IMR-90 (cell line): Measurements from ENCODE around the gene LYPD3. TPM values are rescaled to one million over a fixed set of nuclear protein-coding genes. Genes with fewer than 3 reads are reported as not detected.

Experiments used
- ATAC-seq: fragments of 200-7000 bp; cut with Tn5 transposase; 2 replicates; pipeline ENCODE4 v1.9.1; 2020; ENCODE audit warnings: low read depth, mild to moderate bottlenecking, moderate library complexity
- BruUV-seq: library from RNA; stranded (reverse); fragments of 400-500 nt; replicated peaks from 2 replicates; lab custom pipeline; 2021; lab: Mats Ljungman, UMichigan
- CTCF ChIA-PET: fragments of 300-600 bp; formaldehyde crosslinking; extraction: SDS; loops from one replicate; lab custom pipeline; 2021; ENCODE audit warnings: antibody characterized with exemption; lab: Yijun Ruan, JAX
- POLR2A ChIA-PET: fragments of 300-600 bp; sonication (Branson Sonifier 250); formaldehyde crosslinking; loops from one replicate; lab custom pipeline; 2022; ENCODE audit warnings: antibody characterized with exemption; ENCODE audit not compliant: unreplicated experiment; lab: Charles Lee
- DNase-seq: peaks from one replicate; pipeline ENCODE4 v3.0.0; 2013
- H2AFZ ChIP-seq: replicated peaks from 2 replicates; pipeline ENCODE3; 2013; ENCODE audit warnings: low read length, mild to moderate bottlenecking; ENCODE audit not compliant: poor library complexity
- H2AK5ac ChIP-seq: 2 replicates; pipeline ENCODE4 v1.6.1; 2013; ENCODE audit warnings: low read depth, low read length, inconsistent platforms
- H2AK9ac ChIP-seq: replicated peaks from 2 replicates; pipeline ENCODE3; 2013; ENCODE audit warnings: mild to moderate bottlenecking, low read depth, low read length, moderate library complexity; ENCODE audit not compliant: poor library complexity
- H2BK120ac ChIP-seq: 2 replicates; pipeline ENCODE4 v1.6.1; 2013; ENCODE audit warnings: low read depth, low read length, inconsistent platforms
- H2BK15ac ChIP-seq: 3 replicates; pipeline ENCODE4 v1.6.1; 2013; ENCODE audit warnings: low read depth, low read length, inconsistent platforms
- H2BK20ac ChIP-seq: 2 replicates; pipeline ENCODE4 v1.6.1; 2013; ENCODE audit warnings: low read depth, mild to moderate bottlenecking, inconsistent platforms, low read length, moderate library complexity
- H2BK5ac ChIP-seq: 2 replicates; pipeline ENCODE4 v1.6.1; 2013; ENCODE audit warnings: mild to moderate bottlenecking, low read depth, low read length, inconsistent platforms; ENCODE audit not compliant: poor library complexity, severe bottlenecking
- H3K14ac ChIP-seq: replicated peaks from 2 replicates; pipeline ENCODE4 v1.6.1; 2013; ENCODE audit warnings: low read depth, low read length, inconsistent platforms
- H3K18ac ChIP-seq: 2 replicates; pipeline ENCODE4 v1.6.1; 2013; ENCODE audit warnings: low read depth, low read length, control low read depth
- H3K23ac ChIP-seq: 2 replicates; pipeline ENCODE4 v1.6.1; 2013; ENCODE audit warnings: low read depth, low read length, inconsistent platforms
- H3K27ac ChIP-seq: 2 replicates; pipeline ENCODE4 v1.5.1; 2013; ENCODE audit warnings: mild to moderate bottlenecking, control low read depth, low read length; ENCODE audit not compliant: insufficient read depth
- H3K27me3 ChIP-seq: 2 replicates; pipeline ENCODE4 v1.6.1; 2013; ENCODE audit warnings: low read length; ENCODE audit not compliant: control insufficient read depth, insufficient read depth
- H3K36me3 ChIP-seq: 2 replicates; pipeline ENCODE4 v1.6.1; 2013; ENCODE audit warnings: low read length, mixed read lengths; ENCODE audit not compliant: control insufficient read depth, insufficient read depth
- H3K4ac ChIP-seq: 2 replicates; pipeline ENCODE4 v1.6.1; 2013; ENCODE audit warnings: low read depth, low read length, inconsistent platforms
- H3K4me1 ChIP-seq: 2 replicates; pipeline ENCODE4 v1.6.1; 2013; ENCODE audit warnings: low read length, mixed read lengths; ENCODE audit not compliant: control insufficient read depth, insufficient read depth
- H3K4me2 ChIP-seq: 2 replicates; pipeline ENCODE4 v1.6.1; 2013; ENCODE audit warnings: low read depth, mild to moderate bottlenecking, control low read depth, low read length, moderate library complexity
- H3K4me3 ChIP-seq: 2 replicates; pipeline ENCODE4 v1.5.1; 2013; ENCODE audit warnings: low read depth, mild to moderate bottlenecking, control low read depth, low read length, moderate library complexity; ENCODE audit not compliant: insufficient read depth
- H3K56ac ChIP-seq: 2 replicates; pipeline ENCODE4 v1.6.1; 2013; ENCODE audit warnings: low read length, inconsistent platforms; ENCODE audit not compliant: insufficient read depth; ENCODE audit errors: extremely low read depth
- H3K79me1 ChIP-seq, 2 experiments: 2 replicates each; pipeline ENCODE4 v1.6.1; 2013; ENCODE audit warnings: low read length in 2 of 2, inconsistent platforms in 1 of 2, low read depth in 1 of 2
- H3K9ac ChIP-seq: 2 replicates; pipeline ENCODE4 v1.6.1; 2013; ENCODE audit warnings: low read depth, low read length, control low read depth
- H3K9me1 ChIP-seq: 2 replicates; pipeline ENCODE4 v1.6.1; 2013; ENCODE audit warnings: low read length, inconsistent platforms; ENCODE audit not compliant: insufficient read depth
- H3K9me3 ChIP-seq: 2 replicates; pipeline ENCODE4 v1.6.1; 2013; ENCODE audit warnings: low read length; ENCODE audit not compliant: control insufficient read depth, insufficient read depth
- H4K20me1 ChIP-seq: 2 replicates; pipeline ENCODE4 v1.6.1; 2013; ENCODE audit warnings: low read length, inconsistent platforms; ENCODE audit not compliant: insufficient read depth
- H4K5ac ChIP-seq: 2 replicates; pipeline ENCODE4 v1.6.1; 2013; ENCODE audit warnings: mild to moderate bottlenecking, low read depth, low read length, control low read depth
- H4K8ac ChIP-seq, 2 experiments: 2 replicates each; pipeline ENCODE4 v1.6.1; 2013; ENCODE audit warnings: low read depth in 2 of 2, low read length in 2 of 2, control low read depth in 1 of 2, inconsistent platforms in 1 of 2
- H4K91ac ChIP-seq: 2 replicates; pipeline ENCODE4 v1.6.1; 2013; ENCODE audit warnings: low read depth, low read length, inconsistent platforms; ENCODE audit not compliant: insufficient read depth
- BHLHE40 ChIP-seq: fragments of 150-350 bp; IDR thresholded peaks from 2 replicates; pipeline ENCODE4 v1.6.1; 2016; ENCODE audit warnings: mild to moderate bottlenecking, low read depth, low read length
- CEBPB ChIP-seq: IDR thresholded peaks from 2 replicates; pipeline ENCODE4 v1.6.1; 2012; ENCODE audit warnings: low read depth, low read length, improper control_type of control experiment
- ELK1 ChIP-seq: fragments of 150-350 bp; IDR thresholded peaks from 2 replicates; pipeline ENCODE4 v1.6.1; 2016; ENCODE audit warnings: low read depth, mild to moderate bottlenecking, low read length, moderate library complexity, borderline replicate concordance
- FOS ChIP-seq: fragments of 150-350 bp; IDR thresholded peaks from 2 replicates; pipeline ENCODE4 v1.6.1; 2016; ENCODE audit warnings: low read depth, low read length
- MAFK ChIP-seq: IDR thresholded peaks from 2 replicates; pipeline ENCODE4 v1.6.1; 2012; ENCODE audit warnings: low read depth, low read length, improper control_type of control experiment
- MAZ ChIP-seq: IDR thresholded peaks from 2 replicates; pipeline ENCODE4 v1.6.1; 2012; ENCODE audit warnings: low read depth, mild to moderate bottlenecking, low read length, improper control_type of control experiment, moderate library complexity, borderline replicate concordance
- NFE2L2 ChIP-seq: fragments of 150-350 bp; IDR thresholded peaks from 2 replicates; pipeline ENCODE4 v1.6.1; 2016; ENCODE audit warnings: low read depth, mild to moderate bottlenecking, low read length
- RAD21 ChIP-seq: IDR thresholded peaks from 2 replicates; pipeline ENCODE4 v1.6.1; 2012; ENCODE audit warnings: low read length, improper control_type of control experiment
- RCOR1 ChIP-seq: IDR thresholded peaks from 2 replicates; pipeline ENCODE4 v1.6.1; 2012; ENCODE audit warnings: mild to moderate bottlenecking, low read length, improper control_type of control experiment; ENCODE audit not compliant: insufficient replicate concordance
- SMC3 ChIP-seq: fragments of 150-350 bp; IDR thresholded peaks from 2 replicates; pipeline ENCODE4 v1.6.1; 2016; ENCODE audit warnings: low read depth, mild to moderate bottlenecking, antibody characterized with exemption, low read length, moderate library complexity
- whole genome bisulfite sequencing, 2 experiments: methylation state at CpG; one replicate each; pipeline versions ENCODE4 v1.1.5 to v1.1.7; 2013; ENCODE audit warnings: missing lambda C conversion rate in 2 of 2; ENCODE audit not compliant: insufficient read length in 1 of 2; ENCODE audit errors: extremely low coverage in 2 of 2; 5-methylcytosine and 5-hydroxymethylcytosine counted together
- dilution Hi-C: fragments of 300-500 bp; cut with HindIII; formaldehyde crosslinking; loops from one replicate; pipeline ENCODE4 v1.14.3; 2018; ENCODE audit warnings: low sequenced_read_pairs; ENCODE audit not compliant: unreplicated experiment
- in situ Hi-C: fragments of 300-500 bp; cut with MboI; formaldehyde crosslinking; loops from 3 replicates; pipeline ENCODE4 v1.14.3; 2019; ENCODE audit warnings: low sequenced_read_pairs, inconsistent platforms, mixed read lengths
- intact Hi-C: fragments of 100-400 bp; cut with micrococcal nuclease; formaldehyde crosslinking; loops from 2 replicates; pipeline ENCODE4 v1.10.0; 2022
- polyA plus RNA-seq, 3 experiments: library from polyadenylated mRNA; depleted of rRNA; stranded (reverse); fragments of >200 nt; gene quantifications; 2 replicates each; pipeline ENCODE4 v1.2.3, GENCODE V29; 2012; ENCODE audit warnings: low replicate concordance in 1 of 3
- total RNA-seq: library from RNA; depleted of rRNA; stranded (reverse); fragments of >200 nt; gene quantifications from 2 replicates; pipeline ENCODE4 v1.2.3, GENCODE V29; 2012

The LYPD3 gene
- total and polyA plus RNA-seq, 2 of the 4 experiments (the other 2 are of a cell fraction), result 0.18 to 1.1 TPM

- CTCF ChIA-PET, result interaction anchor here (0.6 to 1.6 kb wide), 2 partner anchors 9 to 78 kb away, joined by 3 to 5 read pairs; no protein-coding TSS in a partner anchor
- Histone ChIP-seq H3K27ac (no peak overlapping the region), H4K20me1 (no peaks in the 10 kb centered on the region; the same call in none of the 2 replicates), H2AFZ (no peak overlapping the region), H2BK20ac (no peak overlapping the region), H4K8ac (no peak overlapping the region), H3K4me3 (no peak overlapping the region), H3K4me1 (peaks cover 3% of the 10 kb centered on the region; the same call in 1 of the 2 replicates), H3K27me3 (no peaks in the 10 kb centered on the region), H3K9me1 (0 out of 2 replicates have a peak, but pooled peaks cover 3% of the 10 kb centered on the region), H4K91ac (no peak overlapping the region), H2AK5ac (no peak overlapping the region), H3K14ac (no peak overlapping the region), H3K79me1 (no peaks in the 10 kb centered on the region), H3K4ac (no peak overlapping the region), H2AK9ac (no peak overlapping the region), H3K56ac (no peak overlapping the region), H2BK120ac (no peak overlapping the region), H3K4me2 (no peak overlapping the region), H3K23ac (no peak overlapping the region), H3K18ac (no peak overlapping the region), H3K36me3 (no peaks in the 10 kb centered on the region), H3K9me3 (peaks cover 3% of the 10 kb centered on the region; the same call in 1 of the 2 replicates), H2BK15ac (no peak overlapping the region), H4K5ac (no peak overlapping the region), H3K9ac (no peak overlapping the region), H2BK5ac (no peak overlapping the region)
- intact Hi-C loops (loop anchor here (10.0 kb wide), 1 partner anchor 363 kb away; the partner anchor contains the start of gene LYPD5), dilution Hi-C loops (no loop called here), in situ Hi-C loops (no loop called here)
- ATAC-seq (no peak), DNase-seq (no peak)
- TF ChIP-seq RCOR1 (no peak), MAZ (no peak), MAFK (no peak), CEBPB (no peak), RAD21 (no peak), FOS (no peak), NFE2L2 (no peak), ELK1 (no peak), BHLHE40 (no peak), SMC3 (no peak)
- no CpG with 5 or more reads among the region's 3 CpGs for WGBS, 2 experiments
- BruUV-seq, result no TSS peak
- POLR2A ChIA-PET, result no interaction called here
Measured at GRCh38 chr19:43441716-43442115, 23.7 kb downstream of the LYPD3 start.
